Erythroblast (primary cell): ENCODE measurements around the gene SLC38A1.

ENCODE experiments used
- GATA1 ChIP-seq: IDR thresholded peaks from 2 replicates; pipeline ENCODE4 v1.6.1; 2011; ENCODE audit warnings: low read depth, mild to moderate bottlenecking, control low read depth, low read length, moderate library complexity
- POLR2A ChIP-seq: IDR thresholded peaks from 2 replicates; pipeline ENCODE4 v1.6.1; 2011; ENCODE audit warnings: mild to moderate bottlenecking, low read length

DNA sequence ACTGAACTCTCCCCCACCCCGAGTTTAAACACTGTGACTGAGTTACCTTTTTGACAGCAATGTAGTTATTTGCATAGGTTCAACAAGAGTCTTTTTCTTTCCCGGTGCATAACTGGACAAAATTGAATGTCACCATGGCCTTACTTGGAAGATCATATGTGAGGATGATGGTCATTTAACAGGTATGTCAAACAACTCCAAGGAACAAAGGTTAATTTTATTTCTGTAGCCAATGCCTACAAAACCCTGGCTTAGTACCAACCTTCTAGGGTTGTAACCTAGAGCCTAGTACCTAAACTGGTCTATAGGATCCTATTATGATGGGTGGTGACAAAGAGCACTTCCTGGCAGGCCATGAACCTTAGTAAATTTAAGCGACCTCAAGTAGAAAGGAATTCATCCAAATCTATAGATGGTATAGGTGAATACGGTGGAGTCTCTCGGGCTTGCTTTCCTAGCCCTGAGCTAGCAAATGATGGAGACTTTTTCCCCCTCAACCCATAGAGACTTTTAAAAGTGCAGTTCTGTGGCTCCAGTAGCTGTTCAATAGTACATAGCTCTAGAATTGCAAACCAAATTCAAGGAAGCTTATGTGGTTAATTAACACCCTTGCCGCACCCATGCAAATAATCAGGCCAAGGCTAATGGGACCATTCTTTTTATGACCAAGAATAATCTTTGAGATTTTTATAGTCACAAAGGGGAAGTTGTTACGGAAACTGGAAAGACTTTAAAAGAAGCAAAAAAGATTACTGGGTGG lies 89.0 kb downstream of the SLC38A1 start:
- no peak for TF ChIP-seq POLR2A
- no peak for TF ChIP-seq GATA1
